Tibial nerve (tissue), 3 donors: ENCODE data around the gene ATP8B1.

Source experiments
- POLR2A ChIP-seq, 2 donors: fragments of 450-650 bp; IDR thresholded peaks; one replicate each; pipeline ENCODE4 v1.6.1; 2017; ENCODE audit warnings: antibody characterized with exemption in 2 of 2, mild to moderate bottlenecking in 2 of 2, moderate library complexity in 2 of 2
- TF ChIP-seq, protein P1 (sequence below), 5 experiments: fragments of 200-600 bp in 3 of 5; fragments of 450-650 bp in 2 of 5; sonication (generic) in 3 of 5; IDR thresholded peaks; one replicate each; pipeline ENCODE4 v1.5.1; 2016 to 2019; ENCODE audit warnings: antibody characterized with exemption in 5 of 5, mild to moderate bottlenecking in 3 of 5, moderate library complexity in 2 of 5

DNA sequence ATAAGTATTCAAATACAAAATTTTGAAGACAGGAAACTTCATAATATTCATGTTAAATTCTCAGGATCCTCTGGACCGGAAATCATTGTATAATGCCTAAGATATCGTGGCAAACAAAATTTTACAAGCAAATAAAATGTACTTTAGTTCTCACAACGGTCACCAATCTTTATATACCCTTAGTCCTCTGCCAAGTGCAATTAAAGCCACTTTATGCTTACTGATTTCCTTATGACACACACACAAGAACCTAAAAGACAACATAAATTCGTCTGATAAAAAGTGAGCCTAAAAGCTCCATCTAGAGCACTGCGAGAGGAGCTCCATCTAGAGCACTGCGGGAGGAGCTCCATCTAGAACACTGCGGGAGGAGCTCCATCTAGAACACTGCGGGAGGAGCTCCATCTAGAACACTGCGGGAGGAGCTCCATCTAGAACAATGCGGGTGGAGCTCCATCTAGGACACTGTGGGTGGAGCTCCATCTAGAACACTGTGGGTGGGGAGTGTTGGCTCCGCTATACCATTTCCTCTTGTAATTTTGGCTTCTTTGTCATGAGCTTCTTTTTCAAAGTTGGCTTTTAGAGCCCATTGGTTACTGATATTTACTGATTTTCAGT is 15.9 kb downstream of the ATP8B1 start:
- no peak for TF ChIP-seq POLR2A (IDR thresholded peaks at IDR 0.05)
- TF ChIP-seq, protein P1, sequence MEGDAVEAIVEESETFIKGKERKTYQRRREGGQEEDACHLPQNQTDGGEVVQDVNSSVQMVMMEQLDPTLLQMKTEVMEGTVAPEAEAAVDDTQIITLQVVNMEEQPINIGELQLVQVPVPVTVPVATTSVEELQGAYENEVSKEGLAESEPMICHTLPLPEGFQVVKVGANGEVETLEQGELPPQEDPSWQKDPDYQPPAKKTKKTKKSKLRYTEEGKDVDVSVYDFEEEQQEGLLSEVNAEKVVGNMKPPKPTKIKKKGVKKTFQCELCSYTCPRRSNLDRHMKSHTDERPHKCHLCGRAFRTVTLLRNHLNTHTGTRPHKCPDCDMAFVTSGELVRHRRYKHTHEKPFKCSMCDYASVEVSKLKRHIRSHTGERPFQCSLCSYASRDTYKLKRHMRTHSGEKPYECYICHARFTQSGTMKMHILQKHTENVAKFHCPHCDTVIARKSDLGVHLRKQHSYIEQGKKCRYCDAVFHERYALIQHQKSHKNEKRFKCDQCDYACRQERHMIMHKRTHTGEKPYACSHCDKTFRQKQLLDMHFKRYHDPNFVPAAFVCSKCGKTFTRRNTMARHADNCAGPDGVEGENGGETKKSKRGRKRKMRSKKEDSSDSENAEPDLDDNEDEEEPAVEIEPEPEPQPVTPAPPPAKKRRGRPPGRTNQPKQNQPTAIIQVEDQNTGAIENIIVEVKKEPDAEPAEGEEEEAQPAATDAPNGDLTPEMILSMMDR (IDR thresholded peaks at IDR 0.05): no peak
